ENCODE measurements around the gene NDUFB4. TPM values are rescaled to one million over a fixed set of nuclear protein-coding genes. Genes with fewer than 3 reads are reported as not detected.

NDUFB4 gene
- 48.6 TPM for total RNA-seq (ENCODE audit: insufficient read depth, low replicate concordance)

DNA sequence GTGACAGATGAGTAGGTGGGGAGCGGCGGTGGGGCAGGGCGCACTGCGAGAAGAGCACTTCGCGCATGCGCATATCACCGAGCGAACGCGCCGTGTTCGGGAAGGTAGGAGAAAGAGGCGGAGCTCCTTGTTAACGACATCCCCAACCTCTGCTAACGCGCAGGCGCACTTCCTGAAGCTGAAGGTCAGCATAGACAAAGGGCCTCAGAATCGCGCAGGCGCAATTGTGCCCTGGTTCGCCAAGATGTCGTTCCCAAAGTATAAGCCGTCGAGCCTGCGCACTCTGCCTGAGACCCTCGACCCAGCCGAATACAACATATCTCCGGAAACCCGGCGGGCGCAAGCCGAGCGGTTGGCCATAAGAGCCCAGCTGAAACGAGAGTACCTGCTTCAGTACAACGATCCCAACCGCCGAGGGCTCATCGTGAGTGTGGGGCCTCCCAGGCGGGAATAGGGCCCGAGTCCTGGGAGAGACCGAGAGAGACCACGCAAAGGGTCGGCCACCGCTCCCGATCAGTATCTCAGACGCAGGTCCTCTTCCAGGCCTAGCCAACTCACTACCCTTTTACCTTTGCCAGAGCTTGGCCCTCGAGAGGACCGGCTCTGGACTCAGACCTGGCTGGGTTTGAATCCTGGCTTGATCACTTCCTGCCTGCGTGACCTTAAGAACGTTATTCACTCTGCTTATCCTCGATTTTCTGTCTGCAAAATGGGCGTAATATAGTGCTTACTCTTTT lies at the start of gene NDUFB4:
Gene NDUFB4 (plus strand): TSS at position 221 of the 737 bp plus-strand sequence. CDS start 24 bp downstream, at position 245.
- DNase-seq (ENCODE audit: low spot score) = peak; percentile 100

DNA sequence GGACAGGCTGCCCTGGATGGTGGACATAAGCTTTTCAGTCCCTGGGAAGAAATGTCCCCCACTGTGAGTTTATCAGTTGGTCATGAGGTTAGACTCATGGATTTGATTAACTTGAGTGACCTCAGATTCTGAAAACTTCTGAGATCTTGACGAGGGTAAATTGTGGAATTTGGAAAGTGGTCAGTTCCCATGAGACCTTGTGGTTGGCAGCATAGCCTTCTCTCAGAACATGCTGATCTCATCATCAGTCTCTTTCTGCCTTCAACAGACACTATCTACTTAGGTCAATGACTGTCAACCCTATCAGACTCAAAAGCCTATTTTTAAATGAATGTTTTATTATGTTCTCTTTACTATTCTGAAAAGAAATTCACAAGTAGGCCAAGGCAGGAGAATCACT lies 45.6 kb upstream of the NDUFB4 start:
- DNase-seq (ENCODE audit: low spot score) = no peak

- DNase-seq (ENCODE audit: low spot score) = no peak
These were observed 43.7 kb upstream of the NDUFB4 start for GRCh38 chr3:120552184-120553172.

DNA sequence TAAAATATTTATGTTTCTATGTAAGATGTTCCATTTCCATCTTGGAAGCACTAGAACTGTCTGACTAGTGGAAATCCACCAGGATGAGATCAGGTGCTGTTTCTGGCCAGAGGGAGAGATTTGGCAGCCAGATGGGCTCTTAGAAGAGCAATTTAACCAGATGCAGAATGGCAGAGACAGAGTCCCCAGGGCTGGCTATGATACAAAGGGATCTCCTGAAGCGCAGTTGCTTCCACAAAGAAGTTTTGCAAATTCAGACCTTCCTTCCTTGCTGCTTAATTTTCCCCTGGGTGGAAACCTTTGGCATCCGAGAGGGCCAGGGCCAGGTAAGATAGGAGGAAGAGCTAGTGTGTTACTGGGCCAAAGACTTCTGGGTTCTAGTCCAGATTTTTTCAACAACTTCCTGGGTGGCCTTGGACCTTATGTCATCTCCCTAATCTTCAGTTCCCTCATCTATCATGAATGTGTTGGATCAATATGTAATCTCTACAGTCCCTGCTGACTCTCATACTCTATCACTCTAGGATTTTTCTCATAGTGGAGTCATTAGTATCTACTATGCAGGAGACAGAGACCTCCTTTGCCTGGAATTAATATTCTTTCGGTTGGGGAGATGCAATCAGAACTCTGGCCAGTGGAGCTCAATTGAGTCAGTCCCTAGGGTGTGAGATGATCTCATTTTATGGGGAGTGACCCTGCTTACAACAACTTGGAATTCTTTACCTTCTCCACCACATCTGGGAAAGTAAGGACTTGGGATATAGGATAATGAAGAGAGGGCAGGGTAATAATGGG lies 41.1 kb upstream of the NDUFB4 start:
- no peak for DNase-seq (ENCODE audit: low spot score)

- no peak for DNase-seq (ENCODE audit: low spot score)
These were observed 40.3 kb upstream of the NDUFB4 start for GRCh38 chr3:120555657-120556509.

- DNase-seq (ENCODE audit: low spot score) = no peak
These were observed 39.0 kb upstream of the NDUFB4 start for GRCh38 chr3:120557115-120557514.

DNA sequence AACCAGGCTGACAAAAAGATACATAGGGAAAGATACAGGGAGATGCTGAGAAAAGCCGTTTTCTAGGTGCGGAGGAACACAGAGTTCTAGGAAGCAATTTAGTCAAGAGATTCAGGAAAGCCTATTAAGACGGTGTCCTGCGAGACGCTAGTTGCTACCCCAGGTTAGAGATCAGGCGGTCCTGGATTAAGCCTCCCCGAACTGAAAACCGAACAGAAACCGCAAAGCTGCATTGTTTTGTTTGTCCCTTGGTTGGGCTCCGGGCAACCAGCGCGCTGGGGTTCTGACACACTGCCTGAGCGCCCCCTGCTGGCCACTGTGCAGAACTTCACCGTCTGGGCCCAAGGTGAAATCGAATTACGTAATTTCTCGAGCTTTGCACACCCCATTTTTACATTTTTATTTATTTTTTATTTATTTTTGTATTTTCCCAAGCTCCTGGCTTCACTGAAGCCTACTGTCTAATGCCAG lies 37.3 kb upstream of the NDUFB4 start:
- DNase-seq (ENCODE audit: low spot score) = peak; percentile 95

DNA sequence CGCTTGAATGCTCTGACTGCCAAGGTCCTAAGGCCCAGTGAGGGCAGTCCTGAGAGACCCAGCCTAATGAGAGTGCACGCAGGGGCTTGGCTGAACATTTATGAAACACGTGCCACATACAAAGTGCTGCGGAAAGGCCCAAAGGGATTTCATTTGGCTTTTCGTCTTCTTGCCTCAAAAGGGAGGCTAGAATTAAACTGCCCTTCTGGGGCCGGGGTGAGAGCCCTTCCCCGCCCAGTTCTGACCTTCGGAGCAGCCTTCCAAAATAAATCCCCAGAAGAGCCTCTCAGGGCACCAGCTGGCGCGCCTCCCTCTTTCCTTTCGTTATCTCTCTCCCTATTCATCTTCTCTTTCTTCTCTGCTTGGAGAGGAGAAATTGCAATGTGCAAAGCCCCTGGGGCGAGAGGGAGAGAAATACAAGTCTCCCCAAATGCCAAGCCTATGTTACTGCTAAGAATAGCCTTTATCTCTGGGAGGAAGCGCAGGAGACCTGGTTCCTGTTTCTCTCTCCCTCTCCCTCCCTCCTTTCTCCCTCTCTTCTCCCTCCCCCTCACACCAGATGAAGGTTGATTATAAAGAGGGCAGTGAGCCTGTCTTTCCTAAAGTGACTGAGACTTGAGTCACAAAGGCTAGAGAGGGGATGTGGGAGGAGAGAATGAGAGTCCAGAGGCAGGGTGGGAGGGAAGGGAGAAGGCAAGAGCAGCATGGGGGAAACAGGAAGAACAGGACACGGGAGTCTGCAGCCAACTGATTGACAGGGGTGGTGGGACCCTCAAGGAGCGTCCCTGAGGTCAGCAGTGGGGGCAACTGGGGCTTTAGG lies 36.7 kb upstream of the NDUFB4 start:
- peak; percentile 86 for DNase-seq (ENCODE audit: low spot score)

- DNase-seq (ENCODE audit: low spot score) = no peak
These were observed 35.6 kb upstream of the NDUFB4 start for GRCh38 chr3:120560304-120561250.

DNA sequence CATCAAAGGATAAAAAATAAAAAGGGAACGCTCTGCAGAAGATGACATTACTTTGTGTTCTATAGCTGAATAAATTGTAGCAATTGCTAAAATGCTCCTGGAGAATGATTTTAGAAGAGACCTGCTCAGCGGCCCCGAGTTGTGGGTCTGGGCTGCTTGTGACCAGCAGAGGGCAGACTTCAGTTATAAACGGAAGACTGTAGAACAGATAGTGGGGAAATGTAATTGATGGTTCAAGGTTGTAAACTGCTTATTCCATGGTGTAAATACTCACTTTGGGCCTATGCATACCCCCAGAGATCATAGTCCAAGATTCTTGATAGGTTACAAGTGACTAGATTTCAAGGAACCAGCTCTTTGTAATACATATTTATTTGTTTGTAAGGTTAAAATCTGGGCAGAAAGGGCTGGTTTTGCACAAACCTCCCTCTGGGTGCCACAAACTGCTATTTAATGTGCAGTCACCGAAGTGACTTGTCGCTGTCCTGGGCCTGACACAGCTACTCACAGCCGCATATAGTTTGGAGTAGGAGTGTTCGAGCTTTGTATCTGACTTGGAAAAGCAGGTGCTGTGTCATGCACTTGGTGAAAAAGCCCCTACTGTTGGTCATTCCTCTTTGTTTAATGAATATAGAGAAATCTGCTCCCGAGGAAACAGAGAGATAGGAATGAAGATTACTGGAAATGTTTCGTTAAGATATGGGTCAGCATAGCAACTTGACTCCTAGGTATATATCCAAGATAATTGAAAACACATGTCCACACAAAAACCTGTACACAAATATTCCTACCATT lies 34.7 kb upstream of the NDUFB4 start:
- peak; percentile 85 for DNase-seq (ENCODE audit: low spot score)

DNA sequence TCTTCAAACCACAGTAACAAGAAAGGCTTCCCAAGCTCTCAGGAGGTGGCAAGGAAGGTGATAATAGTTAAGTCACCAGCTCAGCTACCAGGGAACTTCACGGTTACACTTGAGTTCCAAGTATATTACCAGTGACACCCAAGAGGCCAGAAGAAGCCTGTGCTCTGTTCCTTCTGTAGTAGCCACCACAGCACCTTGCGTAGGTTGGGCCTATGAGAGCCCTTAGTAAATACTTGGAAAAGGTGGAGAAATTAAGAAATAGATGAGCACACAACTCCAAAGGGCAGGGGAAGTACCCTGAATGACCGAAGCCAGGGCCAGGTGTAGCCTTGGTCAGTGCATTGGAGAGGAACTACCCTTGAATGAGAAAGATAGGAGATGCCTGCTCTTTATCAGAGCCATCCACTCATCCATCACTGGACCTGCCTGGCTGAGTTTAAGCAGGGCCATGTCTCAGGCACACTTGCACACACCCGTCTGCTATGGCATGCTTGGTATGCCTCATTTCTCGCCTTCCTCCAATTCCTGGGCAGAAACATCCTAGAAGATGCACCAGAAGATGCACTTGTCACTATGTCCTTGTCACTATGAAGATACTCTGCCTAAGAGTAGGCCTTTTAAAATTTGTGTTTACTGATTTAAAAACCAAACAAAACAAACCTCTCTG lies 32.6 kb upstream of the NDUFB4 start:
- no peak for DNase-seq (ENCODE audit: low spot score)

GRCh38 chr3:120566243-120566975 lies 29.7 kb upstream of the NDUFB4 start:
- no peak for DNase-seq (ENCODE audit: low spot score)

- DNase-seq (ENCODE audit: low spot score) = peak; percentile 73
These were observed 28.6 kb upstream of the NDUFB4 start for GRCh38 chr3:120567370-120568201.

DNA sequence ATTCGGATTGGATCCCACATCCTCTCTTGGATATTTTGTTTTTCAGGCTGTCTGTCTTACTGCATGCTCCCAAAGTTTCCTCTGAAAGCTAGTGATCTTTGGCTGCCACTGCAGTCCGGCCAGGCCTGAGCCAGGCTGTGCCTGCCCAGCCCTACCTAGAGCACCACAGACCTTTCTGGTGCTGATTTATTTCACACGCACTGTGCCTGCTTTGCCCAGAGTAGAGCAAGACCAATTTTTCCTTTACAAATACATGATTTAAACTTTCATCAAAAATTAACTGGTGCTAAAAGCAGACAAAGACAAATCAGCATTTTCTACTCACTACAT lies 28.0 kb upstream of the NDUFB4 start:
- DNase-seq (ENCODE audit: low spot score) = no peak

DNA sequence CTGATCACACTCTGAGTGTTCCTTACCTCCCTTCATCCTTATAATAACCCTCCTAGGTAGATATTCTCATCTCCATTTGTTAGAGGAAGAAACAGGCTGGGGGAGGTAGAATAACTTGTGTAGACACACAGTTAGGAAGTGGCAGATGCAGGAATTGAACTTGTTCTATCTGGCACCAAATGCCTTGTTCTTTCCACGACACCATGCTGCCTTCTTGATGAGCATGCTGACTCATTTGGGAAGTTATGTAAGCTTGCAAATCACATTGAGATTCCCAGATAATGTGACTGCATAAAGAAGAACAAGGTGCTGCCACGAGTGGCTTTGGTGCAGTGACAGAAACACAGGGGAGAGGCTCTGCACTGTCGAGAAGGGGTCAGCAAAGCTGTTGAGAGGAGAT lies 27.5 kb upstream of the NDUFB4 start:
- DNase-seq (ENCODE audit: low spot score) = no peak

Data from umbilical cord (tissue), 2 donors.